T-helper 1 cell treated with Interleukin-12 subunit alpha and Interleukin-12 subunit beta and Interleukin-4 antibody, amounts not matched to agents 30 μg/mL and 1 μg/mL, for 36 hours (primary cell): ENCODE results near the gene CCL7.

Source experiments
- H3K27ac Mint-ChIP-seq: one replicate; pipeline ENCODE4 v1.8.0; 2021; ENCODE audit warnings: mild to moderate bottlenecking, mixed read lengths
- H3K27me3 Mint-ChIP-seq: one replicate; pipeline ENCODE4 v1.8.0; 2021; ENCODE audit warnings: low read depth, mixed read lengths
- H3K36me3 Mint-ChIP-seq: one replicate; pipeline ENCODE4 v1.8.0; 2021; ENCODE audit warnings: low read depth, mixed read lengths
- H3K4me1 Mint-ChIP-seq: one replicate; pipeline ENCODE4 v1.8.0; 2021; ENCODE audit warnings: low read depth, mixed read lengths
- H3K4me3 Mint-ChIP-seq: one replicate; pipeline ENCODE4 v1.8.0; 2021; ENCODE audit warnings: mild to moderate bottlenecking, moderate library complexity, mixed read lengths
- H3K9me3 Mint-ChIP-seq: one replicate; pipeline ENCODE4 v1.8.0; 2021; ENCODE audit warnings: mixed read lengths

CCL7 gene

GRCh38 chr17:34237458-34237857 is 32.6 kb upstream of the CCL7 start:
- Mint-ChIP-seq H3K36me3 (no peaks in the 10 kb centered on the region), H3K9me3 (no peaks in the 10 kb centered on the region), H3K4me1 (peaks cover 6% of the 10 kb centered on the region), H3K27ac (no peak overlapping the region), H3K27me3 (peaks cover 20% of the 10 kb centered on the region), H3K4me3 (no peak overlapping the region)

DNA sequence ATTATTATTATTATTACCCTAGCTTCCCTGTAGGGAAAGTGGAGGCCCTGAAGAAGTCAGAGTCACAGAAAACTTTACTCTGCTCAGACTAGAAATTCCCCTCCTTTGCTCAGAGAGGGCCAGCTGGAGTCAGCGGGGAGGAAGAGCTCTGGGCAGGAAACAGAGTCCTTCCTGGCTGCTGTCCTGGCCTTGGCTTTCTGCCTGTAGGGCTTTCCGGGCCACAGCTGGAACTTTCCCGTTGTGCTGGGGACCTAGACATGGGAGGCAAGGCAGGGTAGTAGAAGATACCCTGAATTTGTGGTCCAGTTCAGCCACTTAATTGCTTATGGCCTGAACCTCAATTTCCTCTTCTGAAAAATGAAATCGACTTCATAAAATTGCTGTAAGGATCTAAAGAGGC is 29.0 kb upstream of the CCL7 start:
- H3K36me3 Mint-ChIP-seq, result no peaks in the 10 kb centered on the region
- H3K27ac Mint-ChIP-seq, result no peak overlapping the region
- H3K4me1 Mint-ChIP-seq, result no peaks in the 10 kb centered on the region
- H3K9me3 Mint-ChIP-seq, result no peaks in the 10 kb centered on the region
- no peak overlapping the region for H3K4me3 Mint-ChIP-seq
- H3K27me3 Mint-ChIP-seq, result peaks cover 12% of the 10 kb centered on the region

DNA sequence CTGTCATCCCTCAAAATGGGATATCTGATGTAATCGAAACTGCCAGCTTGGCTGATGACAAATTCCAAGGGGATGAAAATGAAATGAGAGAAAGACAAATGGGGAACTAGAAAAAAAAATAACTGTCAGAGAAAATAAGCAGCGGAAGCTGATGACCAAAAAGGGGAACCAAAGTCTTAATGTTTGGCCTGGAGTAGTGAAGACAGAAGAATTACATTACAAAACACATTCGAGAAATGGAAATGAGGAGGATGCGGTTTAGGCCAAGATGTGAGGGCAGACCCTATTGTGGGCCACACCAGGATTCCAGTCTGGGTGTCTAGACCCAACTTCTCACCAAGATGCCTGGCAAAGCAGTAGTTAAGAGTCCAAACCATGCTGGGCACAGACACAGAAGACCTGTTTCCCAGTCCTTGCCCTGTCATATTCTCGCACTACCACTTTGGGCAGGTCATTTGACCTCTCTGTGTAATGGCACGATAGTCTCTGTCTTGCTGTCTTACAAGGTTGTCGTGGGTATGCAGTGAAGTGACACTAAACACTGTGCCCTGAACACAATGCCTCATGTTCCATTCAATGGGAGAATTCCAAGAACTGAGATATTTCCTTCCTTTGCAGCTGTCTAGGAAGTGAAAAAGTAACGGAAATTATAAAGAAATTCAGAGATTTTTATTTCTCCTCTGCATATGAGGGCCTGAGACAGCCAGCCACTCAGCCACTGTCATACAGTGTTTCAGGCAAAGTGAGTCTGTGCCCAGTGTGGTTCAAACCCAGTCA is 27.2 kb upstream of the CCL7 start:
- Mint-ChIP-seq H3K27ac (no peak overlapping the region), H3K4me1 (no peaks in the 10 kb centered on the region), H3K9me3 (no peaks in the 10 kb centered on the region), H3K36me3 (no peaks in the 10 kb centered on the region), H3K27me3 (peaks cover 12% of the 10 kb centered on the region), H3K4me3 (no peak overlapping the region)

DNA sequence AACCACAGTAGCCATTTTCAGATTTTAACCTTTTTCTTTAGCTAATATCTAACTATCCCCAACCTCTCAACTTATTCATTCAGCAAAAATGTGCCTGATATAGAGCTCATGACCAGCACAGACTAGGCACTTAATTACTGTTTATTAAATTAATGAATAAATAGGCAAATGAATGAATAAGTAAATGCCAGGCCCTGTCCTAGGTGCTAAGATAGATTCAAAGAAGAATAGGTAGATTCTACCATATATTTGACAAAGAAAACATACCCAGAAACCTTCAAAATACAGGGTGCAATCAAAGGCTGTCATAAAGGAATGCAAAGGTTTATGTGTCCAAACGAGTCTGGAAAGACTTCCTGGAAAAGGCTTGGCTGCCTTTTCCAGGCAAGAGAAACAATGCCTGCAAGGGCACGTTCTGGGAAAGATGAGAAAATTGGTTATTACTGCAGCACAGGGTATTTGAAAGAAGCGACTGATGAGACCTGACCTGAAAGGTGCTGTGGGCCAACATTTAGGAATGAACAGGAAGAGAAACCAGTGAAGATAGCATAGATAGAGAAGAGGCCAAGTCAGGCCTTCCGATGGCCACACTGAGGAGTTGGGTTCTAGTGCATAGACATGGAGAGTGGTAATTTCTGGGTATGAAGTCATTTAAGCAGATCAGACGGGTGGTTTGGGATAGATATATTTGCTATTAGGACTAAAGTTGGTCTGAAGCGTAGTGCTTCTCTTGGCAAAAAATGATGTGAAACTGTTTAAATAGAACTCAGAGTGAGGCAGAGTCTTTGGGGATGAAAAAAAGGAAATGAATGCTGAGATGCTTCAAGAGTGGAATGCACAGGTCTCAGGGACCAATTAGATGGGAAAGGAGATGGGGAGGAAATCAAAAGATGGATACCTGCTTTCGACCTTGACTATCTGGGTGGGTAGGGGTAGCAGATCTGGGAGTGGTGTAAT is 26.4 kb upstream of the CCL7 start:
- no peaks in the 10 kb centered on the region for H3K4me1 Mint-ChIP-seq
- H3K4me3 Mint-ChIP-seq, result no peak overlapping the region
- H3K9me3 Mint-ChIP-seq, result no peaks in the 10 kb centered on the region
- no peak overlapping the region for H3K27ac Mint-ChIP-seq
- no peaks in the 10 kb centered on the region for H3K36me3 Mint-ChIP-seq
- peaks cover 12% of the 10 kb centered on the region for H3K27me3 Mint-ChIP-seq

- no peaks in the 10 kb centered on the region for H3K36me3 Mint-ChIP-seq
- H3K27ac Mint-ChIP-seq, result no peak overlapping the region
- H3K4me1 Mint-ChIP-seq, result no peaks in the 10 kb centered on the region
- peaks cover 12% of the 10 kb centered on the region for H3K27me3 Mint-ChIP-seq
- H3K9me3 Mint-ChIP-seq, result no peaks in the 10 kb centered on the region
- H3K4me3 Mint-ChIP-seq, result no peak overlapping the region
Observed at GRCh38 chr17:34245351-34245905, 24.6 kb upstream of the CCL7 start.

DNA sequence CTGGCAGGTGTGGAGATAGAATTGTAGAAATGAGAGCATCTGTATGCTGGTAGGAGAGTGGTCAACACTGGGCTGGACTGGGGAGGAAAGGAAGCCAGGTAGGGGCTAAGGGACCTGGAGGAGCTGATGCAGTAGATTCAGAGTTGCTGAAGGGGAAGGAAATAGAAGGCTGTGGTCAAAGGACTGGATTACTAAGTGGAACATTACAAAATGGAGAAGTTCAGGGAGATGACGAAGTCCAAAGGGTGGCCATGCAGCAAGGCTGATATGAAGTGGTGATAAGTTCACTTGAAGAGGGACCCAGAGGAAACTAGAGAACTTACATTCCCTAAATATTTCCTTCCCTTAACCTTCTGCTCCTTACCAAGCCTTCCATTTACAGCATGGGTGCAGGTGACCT is 23.6 kb upstream of the CCL7 start:
- Mint-ChIP-seq H3K27me3 (peaks cover 16% of the 10 kb centered on the region), H3K27ac (no peak overlapping the region), H3K4me3 (no peak overlapping the region), H3K4me1 (no peaks in the 10 kb centered on the region), H3K9me3 (no peaks in the 10 kb centered on the region), H3K36me3 (no peaks in the 10 kb centered on the region)

DNA sequence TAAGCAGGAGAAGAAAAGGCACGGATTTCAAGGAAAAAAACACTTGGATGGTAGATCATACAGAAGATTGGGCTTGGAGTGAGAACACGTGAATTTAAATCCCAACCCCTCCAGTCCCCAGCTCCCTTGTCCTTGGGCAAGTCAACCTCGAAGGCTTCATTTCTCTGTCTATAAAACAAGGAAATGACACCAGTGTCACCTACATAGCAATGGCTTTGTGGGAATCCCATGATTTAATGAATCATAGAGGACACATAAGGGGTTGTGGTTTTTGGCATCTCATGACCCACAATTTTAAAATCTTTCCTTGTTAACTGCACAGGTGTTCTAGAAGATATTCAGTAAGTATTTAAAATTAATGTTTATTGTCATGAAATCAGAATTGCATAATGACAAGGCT is 23.1 kb upstream of the CCL7 start:
- H3K27ac Mint-ChIP-seq, result no peak overlapping the region

DNA sequence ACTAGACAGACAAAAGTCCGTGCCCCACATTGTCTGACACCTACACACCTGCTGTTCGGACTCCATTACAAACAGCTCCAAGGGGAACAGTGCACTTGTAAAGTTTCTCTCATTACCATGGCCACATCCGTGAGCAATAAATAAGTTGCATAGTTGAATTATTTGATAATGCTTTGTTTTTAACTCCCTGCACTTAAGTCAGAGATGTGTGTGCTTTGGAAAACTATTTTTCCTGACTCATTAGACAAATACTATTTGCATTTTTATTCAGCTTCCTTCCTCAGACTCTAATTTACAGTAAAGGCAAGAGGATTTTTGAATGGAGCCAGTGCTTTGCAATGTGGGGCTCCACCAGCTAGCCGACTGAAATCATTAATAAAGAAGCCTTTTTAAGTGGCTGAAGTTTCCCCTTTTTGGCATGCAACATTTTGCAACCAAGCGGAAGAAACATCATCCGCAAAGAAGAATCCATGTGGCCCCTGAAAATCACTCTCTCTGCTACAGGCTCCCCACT is 21.5 kb upstream of the CCL7 start:
- Mint-ChIP-seq H3K27ac (no peak overlapping the region), H3K27me3 (peaks cover 20% of the 10 kb centered on the region), H3K36me3 (no peaks in the 10 kb centered on the region), H3K4me1 (no peaks in the 10 kb centered on the region), H3K9me3 (no peaks in the 10 kb centered on the region), H3K4me3 (no peak overlapping the region)

More for the DNA sequence above, 23.1 kb upstream of the CCL7 start:
- Mint-ChIP-seq H3K9me3 (no peaks in the 10 kb centered on the region), H3K36me3 (no peaks in the 10 kb centered on the region), H3K27me3 (peaks cover 16% of the 10 kb centered on the region), H3K4me1 (no peaks in the 10 kb centered on the region), H3K4me3 (no peak overlapping the region)

DNA sequence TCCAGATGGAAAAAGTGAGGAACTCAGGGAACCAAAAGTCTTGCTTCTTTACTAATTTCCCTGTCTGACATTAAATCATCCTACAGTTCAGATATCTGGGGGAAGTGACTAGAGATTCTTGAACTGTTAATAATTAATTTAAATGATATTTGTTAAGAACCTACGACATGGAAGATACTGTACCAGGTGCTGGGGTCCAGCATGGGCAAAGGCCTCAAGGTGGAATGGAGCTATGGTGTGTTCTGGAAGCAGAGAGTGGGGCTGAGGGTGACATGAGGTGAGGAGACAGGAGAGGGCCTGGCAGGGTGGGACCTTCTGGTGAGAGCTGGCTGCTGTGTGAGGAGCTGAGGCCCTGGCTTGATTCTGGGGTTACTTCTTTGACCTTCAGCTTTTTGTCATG is 21.0 kb upstream of the CCL7 start:
- Mint-ChIP-seq H3K4me1 (no peaks in the 10 kb centered on the region), H3K9me3 (no peaks in the 10 kb centered on the region), H3K27ac (no peak overlapping the region), H3K4me3 (no peak overlapping the region), H3K27me3 (peaks cover 24% of the 10 kb centered on the region), H3K36me3 (no peaks in the 10 kb centered on the region)

DNA sequence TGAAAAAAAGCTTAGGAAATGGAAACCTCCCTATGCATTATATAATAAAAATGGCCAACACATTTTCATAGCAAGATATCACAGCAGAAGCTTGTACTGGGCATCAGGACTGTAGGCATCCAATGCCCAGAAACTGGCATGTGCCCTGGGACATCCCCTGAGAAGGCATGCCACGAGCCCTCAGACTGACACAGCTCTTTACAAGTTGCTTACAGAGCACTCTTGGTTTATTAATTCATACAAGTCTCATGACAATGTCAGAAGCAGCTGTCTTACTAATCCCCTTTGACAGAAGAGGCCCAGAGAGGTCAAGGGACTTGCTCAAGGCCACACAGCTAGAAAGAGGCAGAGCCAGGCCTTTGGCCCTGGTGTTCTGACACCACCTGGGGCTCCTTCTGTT is 20.5 kb upstream of the CCL7 start:
- no peak overlapping the region for H3K27ac Mint-ChIP-seq
- H3K4me1 Mint-ChIP-seq, result no peaks in the 10 kb centered on the region
- peaks cover 27% of the 10 kb centered on the region for H3K27me3 Mint-ChIP-seq
- no peaks in the 10 kb centered on the region for H3K36me3 Mint-ChIP-seq
- no peak overlapping the region for H3K4me3 Mint-ChIP-seq
- H3K9me3 Mint-ChIP-seq, result no peaks in the 10 kb centered on the region

GRCh38 chr17:34251186-34251585 is 18.8 kb upstream of the CCL7 start:
- peaks cover 40% of the 10 kb centered on the region for H3K27me3 Mint-ChIP-seq
- H3K36me3 Mint-ChIP-seq, result no peaks in the 10 kb centered on the region
- H3K4me1 Mint-ChIP-seq, result no peaks in the 10 kb centered on the region
- no peak overlapping the region for H3K27ac Mint-ChIP-seq
- H3K4me3 Mint-ChIP-seq, result no peak overlapping the region
- H3K9me3 Mint-ChIP-seq, result no peaks in the 10 kb centered on the region

DNA sequence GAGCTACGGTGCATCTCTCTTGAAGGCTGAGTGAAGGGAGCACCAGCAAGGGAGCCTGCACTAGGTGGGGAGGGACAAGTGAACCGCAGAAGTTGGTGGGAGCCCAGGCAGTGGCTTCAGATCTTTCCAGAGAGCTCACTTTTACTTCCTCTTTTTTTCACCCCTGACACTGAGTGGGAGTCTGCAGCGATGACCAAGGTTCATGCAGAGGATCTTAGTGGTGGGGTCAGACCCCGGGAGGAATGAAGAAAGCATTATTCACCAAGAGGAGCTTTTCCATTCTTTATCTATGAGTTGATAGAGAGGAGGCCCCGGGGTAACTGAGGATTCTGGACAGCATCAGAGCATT is 18.0 kb upstream of the CCL7 start:
- Mint-ChIP-seq H3K4me1 (no peaks in the 10 kb centered on the region), H3K27ac (no peak overlapping the region), H3K4me3 (no peak overlapping the region), H3K36me3 (no peaks in the 10 kb centered on the region), H3K27me3 (peaks cover 45% of the 10 kb centered on the region), H3K9me3 (no peaks in the 10 kb centered on the region)

DNA sequence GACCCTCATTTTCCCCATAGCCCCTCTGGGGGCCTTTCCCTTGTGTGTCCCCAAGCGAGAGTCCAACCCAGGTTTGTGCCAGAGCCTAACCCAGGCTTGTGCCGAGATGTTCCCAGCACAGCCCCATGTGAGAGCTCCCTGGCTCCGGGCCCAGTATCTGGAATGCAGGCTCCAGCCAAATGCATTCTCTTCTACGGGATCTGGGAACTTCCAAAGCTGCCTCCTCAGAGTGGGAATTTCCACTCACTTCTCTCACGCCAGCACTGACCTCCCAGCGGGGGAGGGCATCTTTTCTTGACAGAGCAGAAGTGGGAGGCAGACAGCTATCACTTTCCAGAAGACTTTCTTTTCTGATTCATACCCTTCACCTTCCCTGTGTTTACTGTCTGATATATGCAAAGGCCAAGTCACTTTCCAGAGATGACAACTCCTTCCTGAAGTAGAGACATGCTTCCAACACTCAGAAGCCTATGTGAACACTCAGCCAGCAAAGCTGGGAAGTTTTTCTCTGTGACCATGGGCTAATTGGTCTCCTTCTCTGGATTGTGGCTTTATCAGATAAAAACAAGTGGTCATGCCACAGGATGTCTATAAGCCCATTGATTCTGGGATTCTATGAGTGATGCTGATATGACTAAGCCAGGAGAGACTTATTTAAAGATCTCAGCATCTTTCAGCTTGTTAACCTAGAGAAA is 17.4 kb upstream of the CCL7 start:
- Mint-ChIP-seq H3K27me3 (peaks cover 49% of the 10 kb centered on the region), H3K4me1 (no peaks in the 10 kb centered on the region), H3K27ac (no peak overlapping the region), H3K4me3 (no peak overlapping the region), H3K9me3 (no peaks in the 10 kb centered on the region), H3K36me3 (no peaks in the 10 kb centered on the region)

DNA sequence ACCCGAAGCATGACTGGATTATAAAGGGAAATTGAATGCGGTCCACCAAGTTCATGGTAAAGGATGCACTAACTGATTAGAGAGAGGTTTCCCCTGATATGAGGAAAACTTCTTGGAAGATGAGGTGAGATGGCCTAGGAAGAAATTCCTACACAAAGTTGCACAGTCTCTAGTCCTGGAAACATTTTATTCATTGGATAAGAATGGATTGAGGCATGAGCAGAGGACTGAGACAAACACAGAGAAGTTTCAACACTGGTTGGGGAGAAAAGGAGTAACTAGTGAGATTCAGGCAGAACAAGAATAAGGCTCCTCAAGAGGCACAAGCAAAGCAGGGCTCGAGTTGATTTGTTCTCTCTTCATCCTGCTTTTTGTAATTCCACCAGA is 16.9 kb upstream of the CCL7 start:
- H3K27me3 Mint-ChIP-seq, result peaks cover 52% of the 10 kb centered on the region
- H3K27ac Mint-ChIP-seq, result no peak overlapping the region

More for the DNA sequence above, 16.9 kb upstream of the CCL7 start:
- Mint-ChIP-seq H3K36me3 (no peaks in the 10 kb centered on the region), H3K4me1 (no peaks in the 10 kb centered on the region), H3K9me3 (no peaks in the 10 kb centered on the region), H3K4me3 (no peak overlapping the region)
